Ovary (tissue), 9 donors: ENCODE results near the gene ANKS1B. TPM values are rescaled to one million over a fixed set of nuclear protein-coding genes. Genes with fewer than 3 reads are reported as not detected.

Experiments used
- DNase-seq, 5 donors: peaks; one replicate each; pipeline ENCODE4 v3.0.0-alpha.2; 2019 to 2020
- H3K27ac ChIP-seq, 2 donors: fragments of 200-600 bp; one replicate each; pipeline versions ENCODE4 v1.5.1 to v1.8.0; 2019 to 2022
- H3K27me3 ChIP-seq: fragments of 200-600 bp; one replicate; pipeline ENCODE4 v1.8.0; 2022
- H3K36me3 ChIP-seq: fragments of 200-600 bp; sonication (generic); one replicate; pipeline ENCODE4 v1.5.1; 2019
- H3K4me1 ChIP-seq: one replicate; pipeline ENCODE4 v1.8.1; 2013; ENCODE audit warnings: mild to moderate bottlenecking, moderate library complexity; ENCODE audit not compliant: insufficient read depth
- H3K4me3 ChIP-seq: fragments of 200-600 bp; sonication (generic); one replicate; pipeline ENCODE4 v1.5.1; 2017
- H3K9me3 ChIP-seq, 2 donors: fragments of 200-600 bp in 1 of 2; sonication (generic) in 1 of 2; one replicate each; pipeline versions ENCODE4 v1.5.1 to v1.8.1; 2013 to 2019; ENCODE audit warnings: mild to moderate bottlenecking in 1 of 2, moderate library complexity in 1 of 2
- CTCF ChIP-seq, 3 donors: fragments of 450-650 bp in 2 of 3; fragments of 200-600 bp in 1 of 3; IDR thresholded peaks; one replicate each; pipeline versions ENCODE4 v1.5.1 to v1.8.0; 2016 to 2022; ENCODE audit warnings: antibody characterized with exemption in 3 of 3, mild to moderate bottlenecking in 1 of 3
- EP300 ChIP-seq: sonication (generic); formaldehyde crosslinking; IDR thresholded peaks from one replicate; pipeline ENCODE4 v1.6.1; 2017; ENCODE audit warnings: antibody characterized with exemption
- POLR2A ChIP-seq: fragments of 450-650 bp; IDR thresholded peaks from one replicate; pipeline ENCODE4 v1.6.1; 2017; ENCODE audit warnings: antibody characterized with exemption, mild to moderate bottlenecking, moderate library complexity
- WGBS, 3 donors: extraction: QIAGEN DNeasy Blood & Tissue Kit in 1 of 3; methylation state at CpG; one replicate each; pipeline versions ENCODE4 v1.1.5 to v1.1.7; 2013 to 2017; 5-methylcytosine and 5-hydroxymethylcytosine counted together
- intact Hi-C, 4 donors: fragments of 100-400 bp; cut with DNase I; formaldehyde crosslinking; loops; one replicate each; pipeline versions ENCODE4 v1.11.0 to v1.15.1; 2022 to 2023
- polyA plus RNA-seq, 2 donors: library from polyadenylated mRNA; stranded (reverse); fragments of 200-250 nt in 1 of 2; fragments of 350-450 nt in 1 of 2; fragmentation: Illumina TruSeq in 1 of 2; extraction: RNeasy Lipid Tissue Mini Kit (QIAGEN cat#74804) in 1 of 2; gene quantifications; one replicate each; pipeline ENCODE4 v1.2.3, GENCODE V29; 2013 to 2014
- total RNA-seq, 7 donors: library from RNA; depleted of rRNA in 2 of 7; stranded (reverse); fragments of >200 nt in 2 of 7; fragmentation: NEBNext Ultra II Directional in 3 of 7; extraction: Animal tissue kit (Norgen Biotek cat#: 25700) in 3 of 7; gene quantifications; one replicate each; pipeline versions ENCODE4 v1.1.0 to v1.2.4, GENCODE V29; 2016 to 2023
- donor health status: DM: no; HTN: no; CAD: no; lungs with moderate emphysema.
- donor health status: DM: no; HTN: no; CAD: no.
- donor health status: Bipolar disorder and iron deficiency.
- donor health status: DM: yes; HTN: yes; CAD: no.
- donor health status: DM: no; HTN: no; CAD: no.
- donor health status: DM: yes; HTN: yes; CAD: no.

The ANKS1B gene
- total and polyA plus RNA-seq, 9 donors = 0.80 to 34.9 (median 7.7) TPM

GRCh38 chr12:99444859-99445316 lies 539.8 kb downstream of the ANKS1B start:
- H3K4me3 ChIP-seq = no peak overlapping the region
- no peaks in the 10 kb centered on the region for H3K9me3 ChIP-seq
- TF ChIP-seq EP300 (no peak), CTCF (IDR thresholded peaks at IDR 0.05) (no peak), POLR2A (no peak)
- no peak for DNase-seq
- no peak overlapping the region for H3K27ac ChIP-seq
- no peaks in the 10 kb centered on the region for H3K27me3 ChIP-seq
- H3K4me1 ChIP-seq = no peaks in the 10 kb centered on the region
- no peaks in the 10 kb centered on the region for H3K36me3 ChIP-seq
- intact Hi-C loops = no loop called here

DNA sequence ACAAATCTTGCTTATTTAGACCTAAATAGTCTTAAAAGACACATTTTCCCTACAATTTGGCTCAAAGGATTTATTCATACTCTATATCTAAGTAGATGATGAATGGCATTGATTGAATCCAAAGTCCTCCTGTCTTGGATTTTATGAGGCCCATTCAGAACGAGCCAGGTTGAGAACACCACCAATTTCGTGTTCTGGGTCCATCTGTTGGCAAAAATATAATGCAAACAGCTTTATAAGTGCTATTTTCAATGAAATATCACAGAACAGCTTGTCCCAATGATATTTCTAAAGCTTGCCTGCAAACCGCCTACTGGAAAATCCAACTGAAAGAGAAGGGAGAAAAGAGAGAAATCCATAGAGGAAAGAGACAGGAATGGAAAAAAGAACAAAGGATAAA lies 542.0 kb downstream of the ANKS1B start:
- Histone ChIP-seq H3K27me3 (no peaks in the 10 kb centered on the region), H3K4me1 (no peaks in the 10 kb centered on the region), H3K36me3 (no peaks in the 10 kb centered on the region), H3K4me3 (no peak overlapping the region), H3K9me3 (no peaks in the 10 kb centered on the region), H3K27ac (no peak overlapping the region)
- DNase-seq = no peak
- no peak for TF ChIP-seq EP300
- no peak for TF ChIP-seq POLR2A
- no peak for TF ChIP-seq CTCF (IDR thresholded peaks at IDR 0.05)
- intact Hi-C loops = no loop called here
- WGBS, 3 donors = 74 to 75% (median 74%) methylated on average over 3 of the region's 3 CpGs

DNA sequence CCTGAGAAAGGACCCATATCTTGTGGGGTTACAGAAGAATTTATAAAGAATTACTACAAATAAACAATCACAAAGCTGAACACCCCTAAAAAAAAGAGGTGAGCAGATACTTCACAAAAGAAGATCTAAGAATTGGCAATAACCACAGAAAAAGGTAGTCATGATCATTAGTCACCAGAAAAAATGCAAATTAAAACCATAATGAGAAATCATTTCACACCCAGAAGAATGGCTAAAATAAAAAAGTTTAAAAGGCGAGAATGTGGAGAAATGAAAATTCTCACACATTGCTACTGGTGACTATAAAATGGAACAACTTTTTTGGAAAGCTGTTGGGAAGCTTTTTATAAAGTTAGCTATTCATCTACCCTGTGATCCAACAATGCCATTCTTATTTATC lies 545.3 kb downstream of the ANKS1B start:
- 87 to 100% (median 93%) methylated on average over 1 of the region's 1 CpG for WGBS, 3 donors
- Histone ChIP-seq H3K4me1 (no peaks in the 10 kb centered on the region), H3K27me3 (no peaks in the 10 kb centered on the region), H3K27ac (no peak overlapping the region), H3K9me3 (no peaks in the 10 kb centered on the region), H3K36me3 (no peaks in the 10 kb centered on the region), H3K4me3 (no peak overlapping the region)
- intact Hi-C loops = no loop called here
- DNase-seq = no peak
- TF ChIP-seq CTCF (IDR thresholded peaks at IDR 0.05) (no peak), EP300 (no peak), POLR2A (no peak)

DNA sequence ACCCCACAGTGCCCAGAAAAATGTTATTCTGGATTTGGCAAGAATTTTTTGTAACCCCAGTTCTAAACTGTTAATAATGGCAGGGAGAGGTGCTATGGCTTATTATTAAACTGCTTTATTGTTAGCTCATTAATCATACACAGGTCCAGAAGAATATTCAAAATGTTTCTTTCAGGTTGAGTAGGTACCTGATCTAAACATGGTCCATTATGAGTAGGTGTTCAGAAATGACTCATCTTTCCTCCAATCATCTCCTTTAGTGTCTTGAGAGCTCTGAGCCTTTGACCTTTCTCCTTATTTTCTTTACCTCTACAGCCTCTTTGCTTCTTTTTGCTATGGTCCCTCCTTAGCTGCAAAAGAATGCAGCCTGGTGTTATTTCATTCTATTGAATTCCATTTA lies 548.2 kb downstream of the ANKS1B start:
- TF ChIP-seq EP300 = no peak
- TF ChIP-seq POLR2A = no peak
- TF ChIP-seq CTCF (IDR thresholded peaks at IDR 0.05) = no peak
- intact Hi-C loops = no loop called here
- no peaks in the 10 kb centered on the region for H3K27me3 ChIP-seq
- H3K4me1 ChIP-seq = no peaks in the 10 kb centered on the region
- H3K9me3 ChIP-seq = no peaks in the 10 kb centered on the region
- DNase-seq = no peak
- H3K36me3 ChIP-seq = no peaks in the 10 kb centered on the region
- no peak overlapping the region for H3K27ac ChIP-seq
- H3K4me3 ChIP-seq = no peak overlapping the region
